GM21423 (cell line): ENCODE measurements around the gene CTTNBP2.

Source experiments
- ATAC-seq: cut with Tn5 transposase; IDR thresholded peaks from one replicate; pipeline ENCODE4 v1.9.1; 2021; ENCODE audit warnings: mild to moderate bottlenecking, moderate library complexity; ENCODE audit not compliant: unreplicated experiment

The CTTNBP2 gene

DNA sequence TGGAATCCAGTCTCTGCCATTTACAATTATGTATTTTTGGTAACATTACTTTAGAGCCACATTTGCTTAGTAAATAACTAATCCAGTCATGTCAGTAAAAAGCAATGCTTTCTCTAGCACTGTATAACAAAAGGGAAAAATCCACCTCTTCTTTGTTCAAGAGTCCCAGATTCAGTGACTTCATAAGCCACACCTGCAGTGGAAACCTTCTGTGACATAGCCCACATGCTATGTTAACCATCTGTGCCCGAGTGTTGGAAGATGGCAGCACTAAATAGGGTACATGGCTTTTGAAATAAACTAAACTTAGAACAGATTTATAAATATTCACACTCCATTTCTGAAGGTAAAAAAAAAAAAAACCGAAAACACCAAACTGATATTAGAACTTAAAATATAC lies 83.0 kb downstream of the CTTNBP2 start:
- ATAC-seq, result no peak

DNA sequence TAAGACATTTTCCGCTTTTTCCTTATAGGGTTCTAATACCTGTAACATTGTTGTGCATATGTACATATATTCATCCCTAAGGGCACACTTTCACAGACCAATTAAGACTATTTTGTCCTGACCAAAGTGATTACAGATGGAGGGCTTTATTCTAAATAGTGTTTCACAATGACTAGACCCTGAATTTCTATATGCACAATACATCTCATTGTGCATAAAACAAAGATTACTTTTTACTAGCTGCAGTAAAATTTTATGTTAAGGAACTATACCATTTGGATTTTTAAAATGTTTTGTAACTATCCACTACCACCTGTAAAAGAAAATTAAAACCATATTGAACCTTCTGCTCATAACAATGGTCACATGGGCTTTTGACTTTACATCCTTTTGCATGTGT lies 87.8 kb downstream of the CTTNBP2 start:
- ATAC-seq, result no peak

DNA sequence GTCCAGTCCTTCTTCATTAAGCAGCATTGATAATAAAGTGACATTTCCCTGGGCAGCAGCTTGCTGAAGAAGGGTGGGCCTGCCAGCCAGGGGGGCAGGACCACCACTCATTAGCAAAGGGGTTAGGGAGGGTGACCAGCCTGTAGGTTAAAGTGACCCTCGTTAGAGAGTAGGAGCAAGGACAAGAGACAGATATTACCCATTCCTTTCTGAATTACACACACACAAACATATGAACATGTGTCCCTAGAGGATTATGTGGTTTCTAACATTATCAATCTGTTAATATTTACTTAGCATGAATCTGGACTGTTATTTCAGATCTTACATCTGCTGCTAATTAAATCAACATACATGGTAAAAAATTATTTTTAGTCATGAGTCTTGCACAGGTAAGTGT lies 88.9 kb downstream of the CTTNBP2 start:
- ATAC-seq, result peak; percentile 33

DNA sequence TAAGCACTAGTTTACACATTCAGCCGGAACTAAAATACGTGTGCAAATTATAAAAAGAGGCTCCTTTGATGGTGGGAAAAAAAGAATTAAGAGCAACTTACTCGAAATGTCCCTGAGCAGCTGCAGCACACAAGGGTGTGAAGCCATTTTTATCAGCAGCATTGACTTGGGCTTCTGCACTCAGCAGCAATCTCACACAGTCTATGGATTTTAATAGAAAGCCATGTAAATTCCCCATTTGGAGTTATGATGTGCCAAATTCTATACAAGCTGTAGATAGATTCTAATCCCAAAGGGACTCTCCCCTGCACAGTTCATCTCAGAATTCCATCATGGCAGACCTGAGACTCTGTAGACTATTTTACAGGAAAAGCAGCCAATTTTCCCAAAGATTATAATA lies 90.5 kb downstream of the CTTNBP2 start:
- no peak for ATAC-seq

DNA sequence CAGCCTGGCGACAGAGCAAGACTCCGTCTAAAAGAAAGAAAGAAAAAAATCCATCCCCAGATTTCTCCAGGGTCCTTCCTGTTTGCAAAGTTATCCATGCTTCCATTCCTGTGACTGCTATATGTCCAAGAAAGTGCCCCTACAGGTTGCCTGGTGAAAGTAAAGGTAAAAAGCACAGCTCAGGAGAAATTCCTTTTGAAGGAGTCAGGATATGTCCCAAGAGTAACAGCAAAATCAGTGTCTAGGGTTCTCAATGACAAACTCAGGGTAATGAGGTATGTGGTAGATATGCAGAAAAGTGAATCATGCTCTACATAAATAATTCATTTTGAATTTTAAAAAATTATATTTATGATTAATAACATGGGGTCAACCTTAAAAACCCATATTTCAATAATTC lies 91.5 kb downstream of the CTTNBP2 start:
- ATAC-seq, result no peak

DNA sequence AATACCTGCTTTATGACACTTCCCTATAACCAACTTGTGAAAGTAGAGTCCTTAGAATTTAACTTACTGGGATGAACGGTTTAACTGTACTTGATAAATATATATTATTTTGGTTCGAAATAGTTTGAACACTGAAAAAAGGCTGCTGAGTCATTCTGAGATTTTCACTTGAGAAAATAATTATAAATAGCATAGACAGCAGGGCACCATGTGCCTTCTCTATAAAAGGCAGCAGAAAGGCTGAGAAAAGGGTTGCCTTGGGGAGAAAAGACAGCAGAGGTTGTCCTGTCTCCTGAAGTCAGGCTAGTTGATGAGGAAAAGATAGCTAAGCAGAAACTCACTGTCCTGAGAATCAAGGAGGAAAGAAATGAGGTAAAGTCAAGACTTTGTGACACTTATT lies 92.4 kb downstream of the CTTNBP2 start:
- ATAC-seq, result peak; percentile 89

DNA sequence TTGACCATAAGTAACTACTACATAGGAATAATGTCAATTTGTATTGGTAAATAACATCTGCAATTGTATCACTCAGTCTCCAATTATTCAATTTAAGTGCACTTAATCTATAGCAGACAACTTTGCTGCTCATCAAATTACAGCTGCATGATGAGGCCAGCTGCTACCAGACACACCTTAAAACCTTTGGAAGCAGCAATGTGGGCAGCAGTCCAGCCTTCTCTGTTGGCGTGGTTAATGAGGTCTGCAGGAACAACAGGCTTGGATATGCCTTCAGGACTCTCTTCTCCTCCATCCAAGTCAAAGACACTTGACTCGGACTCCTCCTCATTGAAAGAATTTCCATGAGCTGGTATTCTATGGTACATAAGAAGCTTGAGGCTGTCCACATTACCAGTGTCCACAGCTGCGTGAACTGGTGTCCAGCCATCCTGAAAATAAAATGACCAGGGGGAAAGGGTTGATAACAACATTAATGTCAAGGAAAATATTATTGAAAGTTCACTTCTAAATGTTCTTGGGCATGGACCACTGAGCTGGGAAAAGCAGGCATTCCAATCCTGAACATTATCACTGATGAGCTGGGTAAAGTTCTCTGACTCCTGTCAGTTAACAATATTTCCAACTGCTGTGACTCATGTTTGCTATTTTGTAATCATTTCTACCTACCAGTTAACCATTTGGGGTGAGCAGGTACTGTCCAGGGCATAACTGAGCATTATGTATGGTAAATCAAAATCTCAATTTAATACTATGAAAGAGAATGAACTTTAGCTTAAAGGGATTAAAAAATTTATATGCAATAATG lies 95.7 kb downstream of the CTTNBP2 start:
- no peak for ATAC-seq

DNA sequence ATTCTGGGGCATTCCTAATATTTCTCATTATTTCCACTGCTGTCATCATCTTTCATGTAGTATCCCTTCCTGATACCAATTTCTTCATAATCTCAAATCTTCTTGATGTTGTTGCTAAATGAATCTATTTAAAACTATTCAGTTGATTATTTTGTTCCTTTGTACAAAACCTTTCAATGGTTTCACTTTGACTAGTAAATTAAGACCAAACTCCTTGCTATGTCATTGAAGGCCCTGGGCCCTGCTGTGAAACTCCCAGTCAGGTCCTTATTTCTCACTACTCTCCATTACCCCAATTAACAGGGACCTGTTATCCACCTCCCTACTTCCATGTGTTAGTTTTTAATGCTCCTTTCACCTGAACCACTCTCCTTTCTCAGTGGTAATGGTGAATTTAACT lies 97.0 kb downstream of the CTTNBP2 start:
- no peak for ATAC-seq

DNA sequence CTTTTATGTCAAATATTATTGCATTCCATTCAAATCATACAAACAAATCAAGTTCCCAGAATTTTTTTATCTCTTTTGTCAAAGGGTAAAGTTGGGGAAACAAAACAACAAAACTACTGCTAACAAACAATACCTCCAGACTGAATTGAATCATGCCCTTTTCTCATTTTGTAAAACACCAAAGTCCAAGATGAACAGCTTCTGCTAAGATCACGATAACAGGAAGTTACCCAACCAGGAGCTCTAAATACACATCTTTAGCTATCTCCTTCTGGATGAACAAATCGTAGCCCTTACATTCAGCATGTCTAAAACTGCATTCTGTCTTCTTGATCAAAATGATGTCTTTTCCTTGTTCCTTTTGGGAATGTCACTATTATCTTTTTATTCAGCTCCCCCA lies 97.4 kb downstream of the CTTNBP2 start:
- ATAC-seq, result no peak

DNA sequence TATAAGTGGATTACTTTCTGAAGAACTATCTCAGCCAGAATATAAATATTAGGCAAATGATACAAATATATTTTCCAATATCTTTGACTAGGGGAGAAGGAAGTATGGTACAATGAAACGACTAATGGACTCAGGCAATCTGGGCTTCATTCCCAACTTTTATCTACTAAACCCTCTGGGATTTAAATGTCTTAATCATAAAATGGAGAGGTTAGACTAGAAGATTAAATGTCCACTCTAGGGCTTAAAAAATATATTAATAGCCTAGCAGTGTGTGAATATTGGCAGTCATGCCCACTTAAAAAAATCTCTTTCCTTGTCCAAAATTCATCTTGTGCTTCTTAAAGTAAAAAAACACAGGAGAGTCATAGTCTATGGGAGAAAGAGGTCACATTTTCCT lies 98.3 kb downstream of the CTTNBP2 start:
- no peak for ATAC-seq

DNA sequence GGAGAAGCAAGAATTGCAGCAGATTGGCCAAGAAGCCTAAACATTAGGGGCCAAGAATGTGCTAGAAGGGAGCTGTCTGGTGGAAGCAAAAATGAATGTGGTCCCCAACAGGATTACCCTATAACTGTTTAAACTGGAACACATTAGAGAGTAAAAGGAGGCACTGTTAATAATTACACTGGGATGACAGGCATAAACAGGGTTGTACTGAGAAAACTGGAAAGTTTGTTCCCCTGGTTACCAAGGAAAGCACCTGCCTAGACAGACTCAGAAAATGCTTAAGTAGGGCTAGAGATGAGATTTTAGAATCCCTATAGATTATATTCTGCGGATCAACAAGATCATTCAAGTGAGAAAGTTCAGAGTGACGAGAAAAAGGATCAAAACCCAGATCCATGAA lies 100.8 kb downstream of the CTTNBP2 start:
- ATAC-seq, result peak; percentile 37

DNA sequence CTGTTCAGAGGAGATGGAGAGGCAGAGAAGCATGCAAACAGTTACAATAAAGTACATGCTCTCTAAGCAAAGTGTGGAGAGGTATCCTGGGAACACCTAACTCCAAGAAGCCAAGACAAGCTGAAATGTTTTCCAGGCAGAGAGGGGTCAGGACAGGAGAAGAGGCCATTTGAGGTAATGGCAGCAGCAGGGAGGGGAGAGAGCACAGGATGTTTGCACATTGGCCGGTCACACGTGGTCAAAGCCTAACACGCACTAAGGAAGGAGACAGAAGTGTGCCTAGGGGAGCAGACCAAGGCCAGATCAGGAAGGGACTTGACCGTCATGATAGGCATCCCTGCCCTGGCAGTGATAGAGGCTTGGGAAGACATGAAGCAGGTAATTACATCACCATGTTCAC lies 101.5 kb downstream of the CTTNBP2 start:
- ATAC-seq, result no peak

DNA sequence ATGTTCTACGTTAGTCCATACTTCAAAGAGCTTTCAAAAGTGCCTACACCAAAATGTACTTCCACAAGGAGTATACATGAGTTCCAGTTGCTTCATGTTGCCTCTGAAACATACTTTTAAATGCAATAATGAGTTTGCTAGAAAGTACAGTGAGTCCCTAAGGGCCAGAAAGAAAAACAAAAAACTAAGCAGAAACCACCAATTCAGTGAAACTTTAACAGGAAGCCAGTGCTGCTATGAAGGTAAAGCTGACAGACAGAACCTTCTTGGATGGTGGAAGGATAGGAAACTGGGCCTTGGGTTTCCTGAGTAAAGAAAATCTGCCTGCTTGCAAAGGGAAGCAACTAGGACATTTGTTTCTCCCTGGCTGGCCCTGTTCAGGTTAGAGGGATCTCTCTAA lies 104.2 kb downstream of the CTTNBP2 start:
- peak; percentile 39 for ATAC-seq

DNA sequence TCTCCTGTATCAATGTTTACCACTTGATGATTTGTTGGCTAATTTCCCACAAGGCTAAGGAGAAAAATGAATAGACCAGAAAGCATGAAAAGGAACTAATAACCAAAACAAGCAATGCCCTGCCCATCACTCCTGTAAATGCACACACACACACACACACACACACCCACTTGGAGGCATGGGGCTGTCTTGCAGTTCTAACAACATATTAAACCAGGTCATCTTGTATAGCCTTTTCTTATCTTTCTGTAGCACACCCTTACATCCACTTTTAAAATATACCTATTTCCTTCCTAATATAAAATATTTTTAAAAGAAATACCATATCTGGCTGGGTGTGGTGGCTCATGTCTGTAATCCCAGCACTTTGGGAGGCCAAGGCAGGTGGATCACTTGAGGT lies 105.3 kb downstream of the CTTNBP2 start:
- no peak for ATAC-seq

DNA sequence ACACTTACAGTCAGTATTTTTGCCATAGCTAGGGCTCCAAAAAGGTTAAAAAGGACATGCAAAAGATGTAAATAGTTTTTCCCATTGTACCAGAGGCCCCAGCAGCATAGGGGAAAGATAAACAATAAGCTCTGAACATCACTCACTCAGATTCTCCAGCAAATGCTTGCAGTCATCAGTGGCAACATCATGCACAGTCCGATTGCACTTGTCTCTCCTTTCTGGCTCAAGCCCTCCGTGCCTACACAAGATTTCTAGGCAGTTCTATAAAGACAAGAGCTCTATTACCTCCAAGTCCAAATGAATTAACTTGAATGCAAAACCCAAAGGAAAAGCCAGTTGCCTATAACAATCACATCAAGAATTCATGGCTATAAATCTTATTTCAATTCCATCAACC lies 106.3 kb downstream of the CTTNBP2 start:
- no peak for ATAC-seq

DNA sequence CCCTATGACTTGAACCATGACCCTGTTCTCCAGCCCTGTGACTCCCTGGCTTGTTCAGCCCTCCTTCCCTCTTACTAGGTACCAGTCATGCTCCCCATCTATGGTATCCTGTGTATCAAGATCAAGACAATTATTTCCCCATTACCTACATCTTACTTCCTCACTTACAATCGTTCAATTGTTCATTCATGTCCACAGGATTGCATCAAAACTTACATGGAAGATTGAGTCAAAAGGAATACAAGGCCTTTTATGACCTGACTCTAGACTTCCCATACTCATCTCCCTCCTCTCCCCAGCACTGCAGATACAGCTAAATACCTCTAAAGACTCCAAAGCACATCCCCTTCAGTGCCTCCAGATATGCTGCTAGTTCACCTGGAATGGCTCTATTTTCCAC lies 109.2 kb downstream of the CTTNBP2 start:
- no peak for ATAC-seq

DNA sequence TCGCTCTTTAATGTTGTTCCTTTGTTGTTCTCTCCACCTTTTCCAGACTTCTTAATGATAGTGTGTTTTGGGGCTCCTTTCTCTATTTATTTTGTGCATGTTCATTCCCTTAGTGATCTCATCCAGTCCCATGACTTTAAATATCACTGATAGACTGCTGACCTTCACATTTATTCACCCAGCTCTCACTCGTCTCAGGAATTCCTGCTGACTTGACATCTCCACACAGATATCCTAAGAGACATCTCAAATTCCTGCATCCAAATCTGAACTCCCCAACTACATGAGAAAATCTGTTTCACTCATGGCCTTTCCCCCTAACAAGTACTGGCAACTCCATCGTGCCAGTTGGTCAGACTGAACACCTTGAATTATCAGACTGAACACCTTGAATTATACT lies 111.2 kb downstream of the CTTNBP2 start:
- ATAC-seq, result no peak

DNA sequence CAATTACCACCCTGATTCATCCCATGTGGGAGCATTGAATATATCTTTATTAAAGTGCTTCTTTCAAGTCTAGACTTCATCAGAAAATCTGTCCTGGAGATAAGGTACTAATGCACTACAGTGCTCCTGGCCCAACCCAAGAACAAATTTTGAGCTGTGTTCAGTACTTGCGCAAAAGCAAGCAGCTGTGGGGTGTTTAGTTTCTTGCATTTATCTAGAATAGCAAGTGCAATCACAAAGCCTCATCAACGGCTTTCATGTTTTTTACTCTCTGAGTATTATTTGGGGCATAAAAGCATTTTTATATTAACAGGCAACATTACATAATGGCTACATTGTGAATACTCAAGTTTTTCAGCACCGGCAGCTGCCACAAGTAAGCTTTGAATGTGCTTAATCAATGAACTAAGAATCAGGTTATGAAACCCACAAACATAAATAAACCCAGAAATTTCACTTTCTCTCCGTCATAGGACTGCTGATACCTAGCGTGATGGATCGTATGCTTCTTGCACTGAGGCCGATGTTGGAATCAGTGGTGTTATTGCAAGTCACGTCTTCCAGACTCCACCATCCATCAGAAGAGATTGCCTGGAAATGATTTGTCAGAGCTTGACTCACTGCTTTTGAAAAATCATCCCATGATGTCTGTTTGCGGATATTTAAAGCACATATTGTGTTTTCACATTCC lies 113.1 kb downstream of the CTTNBP2 start:
- ATAC-seq, result no peak

DNA sequence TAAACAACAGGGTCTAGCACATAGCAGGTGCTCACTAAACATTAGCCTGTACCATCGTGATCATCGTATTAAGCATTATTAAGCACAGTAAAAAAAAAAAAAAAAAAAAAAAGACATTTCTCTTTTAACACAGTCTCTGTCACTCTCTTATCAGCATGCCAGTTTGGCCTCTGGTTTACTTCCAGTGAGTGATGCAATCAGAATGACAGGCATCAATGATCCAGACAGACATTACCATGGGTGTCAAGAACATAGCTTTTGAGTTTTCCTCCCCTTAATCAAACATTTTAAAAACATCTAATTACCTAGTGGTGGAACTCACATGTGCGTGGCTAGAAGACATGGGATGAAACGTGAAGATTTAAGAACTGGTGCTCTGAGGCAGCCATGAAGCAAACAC lies 115.8 kb downstream of the CTTNBP2 start:
- no peak for ATAC-seq

DNA sequence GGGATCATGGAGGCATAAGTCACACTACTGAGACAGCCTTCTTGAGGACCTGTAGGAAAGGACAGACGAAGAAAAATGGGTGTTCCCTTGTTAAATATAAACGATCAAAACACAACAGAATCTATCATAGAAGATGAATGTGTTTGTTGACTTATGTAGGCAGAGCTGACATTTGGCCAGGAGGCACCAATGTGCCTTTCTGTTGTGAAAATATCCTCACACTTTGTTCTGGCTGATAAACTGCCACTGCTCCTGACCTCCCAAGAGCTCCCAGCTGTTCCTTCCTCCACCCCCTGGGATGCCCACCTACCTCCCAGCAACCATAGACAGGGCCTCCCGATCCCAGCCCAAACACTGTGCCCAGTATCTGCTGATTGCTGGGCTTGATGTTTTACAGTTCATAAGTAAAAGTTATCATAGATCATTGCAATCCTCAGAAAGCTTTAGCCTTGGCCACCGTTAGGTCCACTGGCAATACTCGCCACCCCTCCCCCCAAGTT lies 116.6 kb downstream of the CTTNBP2 start:
- no peak for ATAC-seq

DNA sequence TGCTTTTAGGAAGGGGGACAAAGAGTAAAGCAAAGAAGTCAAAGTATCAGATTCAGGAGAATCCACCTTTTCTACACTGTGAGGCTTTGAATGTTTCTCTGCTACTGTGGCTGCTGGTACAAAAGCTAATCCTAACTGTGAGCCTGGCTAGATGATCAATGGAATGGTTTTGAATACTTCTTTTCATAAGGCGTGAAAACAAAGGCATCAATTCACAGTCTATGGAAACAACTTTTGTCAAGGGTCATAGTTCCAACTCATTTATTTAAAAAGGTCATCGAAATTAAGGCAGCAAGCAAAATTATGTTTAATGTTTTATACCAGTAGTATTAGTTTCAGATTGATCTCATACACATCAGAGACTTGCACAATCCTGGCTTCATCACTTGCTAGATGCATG lies 118.1 kb downstream of the CTTNBP2 start:
- no peak for ATAC-seq

DNA sequence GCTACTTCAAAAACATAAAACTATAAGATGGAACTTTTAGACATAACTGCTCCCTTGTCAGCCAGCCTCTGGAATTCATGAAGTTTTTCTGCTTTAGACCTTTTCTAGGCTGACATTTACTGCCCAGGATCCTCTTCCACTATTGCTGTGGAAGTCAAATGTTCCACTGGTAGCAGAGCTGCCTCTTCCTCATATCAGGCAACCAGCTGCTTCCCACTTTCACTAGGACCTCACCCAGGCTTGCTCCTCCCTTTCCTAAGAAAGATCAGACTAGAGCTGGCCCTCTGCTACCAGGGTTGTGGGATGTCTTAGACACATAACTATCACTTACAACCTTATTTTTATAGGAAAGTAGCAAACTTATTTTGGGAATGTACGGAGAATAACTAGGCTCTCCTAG lies 121.5 kb downstream of the CTTNBP2 start:
- no peak for ATAC-seq
